GM18861 (cell line): ENCODE measurements around the gene THRAP3.
"Not testable (repeated sequence)": the region's sequence is repeated elsewhere in the genome, so short reads cannot be mapped to it uniquely, and the experiment has no call there.

Source experiments
- ATAC-seq: cut with Tn5 transposase; IDR thresholded peaks from one replicate; pipeline ENCODE4 v1.9.1; 2021; ENCODE audit not compliant: unreplicated experiment

Gene THRAP3

DNA sequence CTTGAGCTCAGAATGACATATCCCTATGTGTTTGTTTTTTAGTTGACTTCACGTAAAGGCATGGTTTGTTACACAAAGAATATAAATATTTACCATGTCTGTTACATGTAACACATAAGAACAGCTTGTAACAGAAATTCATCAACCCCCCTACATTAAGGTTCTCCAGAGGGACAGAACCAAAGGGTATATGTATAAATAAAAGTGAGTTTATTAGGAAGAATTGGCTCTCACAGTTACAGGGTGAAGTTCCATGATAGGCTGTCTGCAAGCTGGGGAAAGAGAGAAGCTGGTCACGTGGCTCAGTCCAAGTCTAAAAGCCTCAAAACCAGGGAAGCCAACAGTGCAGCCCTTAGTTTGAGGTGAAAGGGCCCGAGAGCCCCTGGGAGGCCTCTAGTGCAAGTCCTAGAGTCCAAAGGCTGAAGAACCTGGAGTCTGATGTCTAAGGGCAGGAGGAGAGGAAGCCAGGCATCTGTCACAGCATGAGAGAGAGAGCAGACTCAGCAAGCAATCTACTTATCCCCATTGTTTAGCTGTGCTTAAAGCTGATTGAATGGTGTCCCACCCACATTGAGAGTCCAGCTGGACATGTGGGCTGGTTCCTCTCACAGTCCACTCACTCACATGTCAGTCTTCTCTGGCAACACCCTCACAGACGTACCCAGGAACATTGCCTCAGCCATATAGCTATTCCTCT is 15.8 kb downstream of the THRAP3 start:
- no peak for ATAC-seq

DNA sequence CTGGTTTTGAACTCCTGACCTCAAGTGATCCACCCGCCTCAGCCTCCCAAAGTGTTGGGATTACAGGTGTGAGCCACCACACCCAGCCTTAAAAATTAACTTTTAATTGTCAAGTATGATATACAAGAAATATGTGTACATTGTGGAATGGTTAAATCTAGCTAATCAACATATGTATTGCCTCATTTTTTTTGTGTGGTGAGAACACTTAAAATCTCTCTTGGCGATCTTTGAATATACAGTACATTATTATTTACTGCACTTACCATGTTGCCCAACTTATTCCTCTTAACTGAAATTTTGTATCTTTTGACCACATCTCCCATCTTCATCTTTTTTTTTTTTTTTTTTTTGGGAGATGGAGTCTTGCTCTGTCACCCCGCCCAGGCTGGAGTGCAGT is 23.3 kb downstream of the THRAP3 start:
- no peak for ATAC-seq

DNA sequence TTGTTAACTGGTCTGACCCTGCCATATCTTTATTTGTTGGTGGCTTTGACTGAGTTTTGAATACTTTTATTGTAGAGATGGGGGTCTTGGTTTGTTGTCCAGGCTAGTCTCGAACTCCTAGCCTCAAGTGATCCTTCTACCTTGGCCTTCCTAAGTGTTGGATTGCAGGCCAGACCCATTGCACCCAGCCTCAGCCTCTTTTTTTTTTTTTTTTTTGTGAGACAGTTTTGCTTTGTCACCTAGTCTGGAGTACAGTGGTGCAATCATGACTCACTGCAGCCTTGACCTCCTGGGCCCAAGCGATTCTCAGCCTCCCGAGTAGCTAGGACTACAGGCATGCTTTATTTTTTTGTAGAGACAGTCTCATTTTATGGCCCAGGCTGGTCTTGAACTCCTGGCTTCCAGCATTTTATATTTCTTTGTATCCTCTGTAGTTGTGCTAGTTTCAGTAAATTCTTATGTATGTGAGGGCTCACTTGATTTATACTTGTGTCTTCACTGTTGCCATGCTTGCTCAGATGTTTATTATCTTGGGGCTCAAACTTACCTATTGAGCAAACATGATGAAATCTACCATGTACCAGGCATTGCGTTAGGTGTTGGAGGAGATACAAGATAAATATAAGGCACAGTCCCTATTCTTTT is 24.1 kb downstream of the THRAP3 start:
- no peak for ATAC-seq

DNA sequence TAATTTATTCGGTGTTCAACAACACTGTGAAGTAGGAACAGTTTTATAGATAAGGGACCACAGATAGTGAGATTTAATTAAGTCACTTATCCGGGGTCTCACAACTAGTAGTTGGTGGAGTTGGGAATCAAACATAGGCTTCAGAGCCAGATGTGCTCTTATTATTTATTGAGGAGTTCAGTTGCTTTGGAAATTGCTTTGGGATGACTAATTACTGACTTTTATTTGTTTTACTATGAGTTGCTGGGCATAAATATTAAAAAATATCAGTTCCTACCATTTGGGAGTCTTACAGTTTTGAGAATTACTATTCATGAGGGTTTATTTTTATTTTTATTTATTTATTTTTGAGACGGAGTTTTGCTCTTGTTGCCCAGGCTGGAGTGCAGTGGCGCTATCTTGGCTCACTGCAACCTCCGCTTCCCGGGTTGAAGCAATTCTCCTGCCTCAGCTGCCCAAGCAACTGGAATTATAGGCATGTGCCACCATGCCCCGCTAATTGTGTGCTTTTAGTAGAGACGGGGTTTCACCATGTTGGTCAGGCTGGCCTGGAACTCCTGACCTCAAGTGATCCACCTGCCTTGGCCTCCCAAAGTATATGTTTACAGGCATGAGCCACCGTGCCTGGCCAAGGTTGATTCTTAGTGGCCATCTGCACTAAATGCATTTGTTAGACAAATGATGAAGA is 27.7 kb downstream of the THRAP3 start:
- no peak for ATAC-seq

DNA sequence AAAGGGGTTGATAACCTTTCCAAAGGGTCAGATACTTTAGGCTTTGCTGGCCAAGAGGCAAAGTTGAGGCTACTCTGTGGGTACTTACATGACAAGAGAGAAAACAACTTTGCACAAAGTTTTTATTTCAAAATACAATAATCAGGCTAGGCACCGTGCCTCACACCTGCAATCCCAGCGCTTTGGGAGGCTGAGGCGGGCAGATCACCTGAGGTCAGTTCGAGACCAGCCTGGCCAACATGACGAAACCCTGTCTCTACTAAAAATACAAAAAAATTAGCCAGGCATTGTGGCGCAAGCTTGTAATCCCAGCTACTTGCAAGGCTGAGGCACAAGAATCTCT is 28.2 kb downstream of the THRAP3 start:
- not testable (repeated sequence) for ATAC-seq

DNA sequence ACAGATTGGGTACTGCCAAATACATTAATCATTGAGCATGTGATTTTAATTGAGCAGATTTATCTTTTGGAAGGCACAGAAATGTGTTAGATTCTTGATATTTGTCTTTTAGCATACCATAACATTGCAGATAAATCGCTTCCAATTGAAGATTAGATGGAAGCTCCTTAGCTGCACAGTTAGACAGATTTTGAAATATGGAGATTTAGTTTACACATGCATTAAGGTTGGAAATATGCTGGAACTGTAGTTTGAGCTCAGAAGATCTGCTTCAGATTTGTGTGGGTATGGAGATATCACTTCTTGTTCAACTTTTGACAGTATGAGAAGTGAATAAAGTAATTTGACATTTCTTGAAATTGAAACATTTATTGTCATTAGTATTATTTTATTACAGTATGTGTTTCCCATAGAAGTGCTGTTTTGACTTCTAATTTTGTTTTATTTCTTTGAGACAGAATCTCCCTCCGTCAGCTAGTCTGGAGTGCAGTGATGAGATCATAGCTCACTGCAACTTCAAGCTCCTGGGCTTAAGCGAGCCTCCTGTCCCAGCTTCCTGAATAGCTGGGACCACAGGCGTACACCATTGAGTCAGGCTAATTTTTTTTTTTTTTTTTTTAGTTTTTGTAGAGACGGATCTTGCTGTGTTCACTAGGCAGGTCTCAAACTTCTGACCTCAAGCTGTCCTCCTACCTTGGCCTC is 29.1 kb downstream of the THRAP3 start:
- no peak for ATAC-seq

DNA sequence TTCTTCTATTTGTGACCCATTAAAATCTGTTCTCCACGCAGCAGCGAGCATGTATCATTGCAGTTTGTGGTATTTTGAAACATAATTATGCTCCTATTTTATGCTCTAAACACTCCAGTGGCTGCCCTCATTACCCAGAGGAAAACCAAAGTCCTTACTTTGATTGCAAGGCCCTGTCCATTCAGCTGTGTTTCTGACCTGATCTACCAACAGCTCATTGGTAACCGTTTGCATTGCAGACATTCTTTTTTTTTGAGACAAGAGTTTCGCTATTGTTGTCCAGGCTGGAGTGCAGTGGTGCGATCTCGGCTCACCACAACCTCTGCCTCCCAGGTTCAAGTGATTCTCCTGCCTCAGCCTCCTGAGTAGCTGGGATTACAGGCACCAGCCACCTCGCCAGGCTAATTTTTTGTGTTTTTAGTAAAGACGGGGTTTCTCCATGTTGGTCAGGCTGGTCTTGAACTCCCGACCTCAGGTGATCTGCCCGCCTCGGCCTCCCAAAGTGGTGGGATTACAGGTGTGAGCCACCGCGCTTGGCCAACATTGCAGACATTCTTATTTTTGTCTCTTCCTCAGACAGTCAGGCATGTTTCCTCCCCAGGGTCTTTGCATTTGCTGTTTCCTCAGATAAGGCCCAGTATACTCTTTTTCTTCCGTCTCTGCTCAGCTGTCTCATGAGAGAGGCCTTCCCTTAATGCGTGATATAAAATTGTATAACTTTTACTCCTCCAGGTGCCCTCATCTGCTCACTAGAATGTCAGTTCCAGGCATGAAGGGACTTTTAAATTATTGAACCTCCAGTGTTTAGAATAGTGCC is 32.5 kb downstream of the THRAP3 start:
- ATAC-seq, result no peak

DNA sequence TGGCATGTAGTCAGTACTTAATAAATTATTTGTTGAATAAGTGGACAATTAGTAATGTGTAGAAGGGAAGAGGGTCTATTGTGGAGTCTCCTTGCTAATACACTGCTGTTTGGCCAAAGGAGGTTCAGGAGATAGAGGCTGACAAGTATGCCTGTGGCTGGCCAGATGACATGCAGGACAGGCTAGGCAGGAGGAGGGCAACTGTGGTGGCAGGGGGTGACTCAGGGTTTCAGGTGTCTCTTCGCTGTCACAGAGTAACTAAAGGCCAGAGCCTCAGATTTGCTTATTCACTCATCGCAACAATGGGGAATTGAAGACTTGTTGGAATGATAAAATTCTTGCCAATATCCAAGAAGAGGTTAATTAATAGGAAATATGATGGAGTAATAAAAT is 33.1 kb downstream of the THRAP3 start:
- ATAC-seq, result no peak

DNA sequence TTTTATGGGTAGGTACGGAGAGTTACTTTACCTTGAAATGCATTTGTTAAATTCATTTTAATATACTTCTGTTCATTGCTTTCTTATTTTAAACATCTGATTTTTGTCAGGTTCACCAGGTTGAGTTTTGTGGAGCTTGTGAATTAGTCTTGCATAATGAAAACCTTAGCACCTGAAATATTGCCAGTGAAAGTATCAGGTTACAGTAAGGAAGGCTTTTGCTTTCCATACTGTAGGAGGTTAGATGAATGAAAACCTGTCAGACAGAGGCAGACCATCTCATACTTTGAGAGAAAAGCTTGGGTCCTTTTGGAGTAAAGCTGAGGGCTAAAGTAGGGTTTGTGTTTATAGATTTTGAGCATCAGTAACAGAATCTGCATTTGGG is 34.7 kb downstream of the THRAP3 start:
- no peak for ATAC-seq

DNA sequence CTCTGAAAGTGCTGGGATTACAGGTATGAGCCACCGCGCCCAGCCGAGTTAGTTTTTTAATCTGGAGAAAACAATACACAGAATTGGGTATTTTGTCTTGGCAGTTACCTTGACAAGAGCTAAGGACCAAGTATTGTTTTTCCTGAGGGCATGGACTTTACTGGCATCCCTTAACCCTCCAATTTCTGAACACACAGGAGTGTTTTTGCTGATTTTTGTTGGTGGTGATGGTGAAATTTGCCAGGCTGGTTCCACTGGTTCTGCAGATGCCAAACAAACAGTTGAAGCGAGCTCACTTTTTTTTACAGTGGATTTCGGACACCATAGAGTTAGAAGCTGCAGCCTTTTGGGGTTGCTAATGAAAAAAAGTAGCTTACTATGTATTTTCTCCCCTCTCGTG is 44.7 kb downstream of the THRAP3 start:
- no peak for ATAC-seq

DNA sequence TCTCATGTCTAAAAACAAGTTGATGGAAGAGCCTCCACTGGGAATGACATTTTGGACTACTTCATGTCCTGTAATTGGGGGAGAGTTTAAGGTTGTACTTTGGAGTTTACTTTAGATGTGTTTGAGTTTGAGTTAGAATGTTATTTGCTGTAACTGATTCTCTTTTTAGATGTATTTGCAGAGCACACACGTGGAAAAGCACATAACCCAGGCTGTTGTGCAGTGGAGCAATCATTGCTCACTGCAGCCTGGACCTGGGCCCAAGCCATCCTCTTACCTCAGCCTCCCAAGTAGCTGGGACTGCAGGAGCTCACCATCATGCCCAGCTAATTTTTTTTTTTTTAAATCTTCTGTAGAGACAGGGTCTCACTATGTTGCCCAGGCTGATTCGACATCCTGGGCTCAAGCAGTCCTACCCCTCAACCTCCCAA is 45.2 kb downstream of the THRAP3 start:
- no peak for ATAC-seq

DNA sequence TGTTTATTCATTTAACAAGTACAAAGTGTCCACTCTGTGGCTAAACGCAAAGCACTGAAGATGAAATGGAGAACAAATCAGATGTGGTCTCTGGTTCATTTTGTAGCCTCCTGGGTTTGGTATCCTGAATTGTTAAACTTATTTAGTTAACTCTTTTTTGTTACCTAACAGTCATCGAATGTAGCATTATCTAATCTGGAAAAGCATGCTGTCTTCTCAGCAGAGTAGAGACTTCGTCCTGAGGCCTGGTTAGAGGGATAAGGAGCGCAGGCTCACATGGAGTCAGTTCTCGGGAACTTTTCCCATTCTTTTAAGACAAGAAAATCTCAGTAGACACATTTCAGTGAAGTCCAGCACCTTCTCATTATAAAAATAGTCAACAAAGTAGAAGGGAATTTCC is 48.8 kb downstream of the THRAP3 start:
- no peak for ATAC-seq

DNA sequence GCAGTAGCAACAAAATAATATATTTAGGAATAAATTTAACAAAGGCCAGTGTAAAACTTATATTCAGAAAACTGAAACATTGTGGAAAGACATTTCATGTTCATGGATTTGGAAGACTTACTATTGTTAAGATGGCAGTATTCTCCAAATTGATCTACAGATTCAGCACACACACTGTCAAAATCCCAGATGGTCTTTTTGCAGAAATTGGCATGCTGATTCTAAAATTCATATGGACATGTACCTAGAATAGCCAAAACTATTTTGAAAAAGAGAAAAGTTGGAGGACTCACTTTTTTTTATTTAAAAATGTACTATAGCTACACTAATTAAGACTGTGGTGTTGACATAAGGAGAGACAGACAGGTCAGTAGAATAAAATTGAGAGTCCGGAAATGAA is 50.0 kb downstream of the THRAP3 start:
- ATAC-seq, result no peak

DNA sequence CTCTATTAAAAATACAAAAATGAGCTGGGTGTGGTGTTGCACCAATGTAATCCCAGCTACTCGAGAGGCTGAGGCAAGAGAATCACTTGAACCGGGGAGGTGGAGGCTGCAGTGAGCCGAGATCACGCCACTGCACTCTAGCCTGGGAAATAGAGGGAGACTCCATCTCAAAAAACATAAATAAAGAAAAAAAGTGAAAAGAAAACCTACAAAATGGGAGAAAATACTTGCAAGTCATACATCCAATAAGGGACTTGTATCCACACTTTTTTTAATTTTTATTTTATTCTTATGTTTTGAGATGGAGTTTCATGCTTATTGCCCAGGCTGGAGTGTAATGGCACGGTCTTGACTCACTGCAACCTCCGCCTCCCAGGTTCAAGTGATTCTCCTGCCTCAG is 52.4 kb downstream of the THRAP3 start:
- no peak for ATAC-seq

DNA sequence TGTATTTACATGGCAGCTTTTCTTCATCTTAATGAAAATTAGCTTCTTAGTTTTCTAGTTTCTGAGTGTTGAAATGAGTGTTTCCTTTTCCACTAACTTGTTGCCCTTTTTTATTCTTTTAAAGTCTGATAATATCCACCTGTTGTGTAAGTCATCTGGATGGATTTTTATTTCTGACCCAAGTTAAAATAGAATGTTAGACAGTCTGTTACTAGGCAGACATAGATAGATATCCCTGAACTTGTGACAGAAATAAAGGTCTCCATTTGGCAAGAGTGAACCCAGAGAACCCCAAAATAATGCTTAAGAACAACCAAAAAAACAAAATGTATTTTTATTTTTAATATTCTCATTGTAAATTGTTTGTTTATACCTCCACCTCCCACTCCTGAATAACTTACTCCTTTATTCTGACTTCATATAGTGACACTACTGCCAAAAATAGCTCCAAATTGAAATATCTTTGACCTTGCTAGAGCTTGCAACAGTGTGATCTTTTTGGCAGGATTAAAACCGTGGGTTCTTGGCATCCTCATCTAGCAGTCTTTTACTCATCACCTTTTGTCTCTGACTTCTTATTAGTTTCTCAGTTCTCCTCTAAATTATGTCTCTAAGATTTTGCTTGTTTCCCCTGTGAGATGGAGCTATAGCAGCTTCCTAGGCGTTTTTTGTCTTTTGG is 55.0 kb downstream of the THRAP3 start:
- no peak for ATAC-seq

DNA sequence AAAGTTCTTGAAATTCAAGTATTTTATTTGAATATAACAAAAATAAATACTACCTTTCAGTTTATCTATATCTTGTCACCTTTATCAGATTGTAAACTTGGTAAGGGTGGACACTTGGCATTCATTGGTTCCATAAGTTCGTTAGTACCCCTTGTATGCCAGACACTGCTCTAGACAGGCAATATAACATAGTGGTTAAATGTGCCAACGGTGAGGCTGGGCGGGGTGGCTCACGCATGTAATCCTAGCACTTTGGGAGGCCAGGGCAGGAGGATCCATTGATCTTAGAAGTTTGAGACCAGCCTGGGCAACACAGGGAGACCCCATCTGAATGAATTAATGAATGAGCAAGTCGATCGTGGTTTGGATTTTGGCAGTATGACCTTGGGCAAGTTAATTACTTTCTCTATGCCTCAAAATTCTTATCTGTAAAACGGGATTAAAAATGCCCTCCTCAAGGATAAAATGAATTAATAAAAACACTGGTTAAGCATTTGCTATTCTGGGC is 55.6 kb downstream of the THRAP3 start:
- no peak for ATAC-seq

DNA sequence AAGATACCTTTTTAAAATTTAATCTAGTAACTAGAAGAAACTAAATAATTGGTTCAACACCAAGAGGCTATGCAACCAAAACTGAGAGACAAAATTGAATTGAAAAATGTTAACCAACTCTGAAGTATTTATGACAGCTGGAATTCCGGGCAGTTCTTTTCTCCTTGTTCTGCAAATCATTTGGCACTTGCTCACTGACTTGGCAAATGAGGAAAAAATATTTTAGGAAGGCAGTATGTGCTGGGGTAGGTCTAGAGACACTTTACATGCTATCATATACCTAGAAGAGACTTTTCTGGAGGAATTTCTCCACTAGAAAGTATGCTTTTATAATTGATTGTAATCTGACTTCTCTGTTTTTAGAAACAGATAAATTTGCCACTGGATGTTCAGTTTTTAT is 59.8 kb downstream of the THRAP3 start:
- no peak for ATAC-seq

DNA sequence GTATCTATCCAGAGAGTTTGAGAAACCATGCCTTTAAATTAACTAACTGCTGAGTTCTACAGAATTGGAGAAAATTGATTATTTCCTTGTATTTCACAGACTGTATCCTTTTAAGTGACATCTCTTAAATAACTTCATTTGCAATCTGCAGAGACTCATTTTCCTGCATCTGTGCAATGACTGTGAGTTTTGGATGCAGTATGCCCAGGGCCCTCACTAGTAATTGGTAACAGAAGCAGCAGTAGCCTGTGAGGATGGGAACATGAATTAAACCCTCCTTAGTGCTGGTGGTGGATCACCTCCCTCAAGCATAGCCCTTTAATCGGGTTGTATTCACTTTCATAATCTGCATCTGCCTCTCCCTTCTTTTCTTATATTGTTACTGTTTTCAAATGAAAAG is 60.3 kb downstream of the THRAP3 start:
- no peak for ATAC-seq

DNA sequence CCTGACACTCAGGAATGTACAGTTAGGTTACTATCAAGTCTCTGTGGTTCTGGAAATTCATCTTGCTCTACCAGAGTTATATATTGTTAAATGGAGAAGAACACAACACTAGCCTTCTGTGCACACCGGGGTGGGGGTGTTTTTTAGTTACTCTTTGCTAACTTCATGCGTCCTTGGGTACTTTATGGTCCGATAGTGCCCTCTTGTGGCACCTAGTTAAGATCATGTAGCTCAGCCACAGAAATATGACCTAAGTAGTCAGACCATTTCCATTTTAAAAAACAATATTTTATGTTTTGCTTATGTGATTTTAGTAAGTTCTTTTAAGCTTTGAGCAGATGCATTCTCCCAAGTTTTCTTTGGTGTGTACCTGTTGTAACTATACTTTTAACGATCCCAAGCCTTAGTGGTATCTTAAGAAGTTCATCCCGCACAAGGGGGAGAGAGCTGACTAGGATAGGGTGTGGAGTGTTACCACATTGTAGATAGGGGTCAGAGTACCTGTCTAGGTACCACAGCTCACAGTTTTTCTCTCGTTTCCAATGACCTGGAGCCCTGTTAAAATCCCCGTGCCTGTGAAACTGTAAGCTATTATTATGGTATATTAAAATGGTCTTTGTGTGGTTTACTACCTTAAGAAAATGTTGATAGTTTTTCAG is 61.3 kb downstream of the THRAP3 start:
- ATAC-seq, result no peak

DNA sequence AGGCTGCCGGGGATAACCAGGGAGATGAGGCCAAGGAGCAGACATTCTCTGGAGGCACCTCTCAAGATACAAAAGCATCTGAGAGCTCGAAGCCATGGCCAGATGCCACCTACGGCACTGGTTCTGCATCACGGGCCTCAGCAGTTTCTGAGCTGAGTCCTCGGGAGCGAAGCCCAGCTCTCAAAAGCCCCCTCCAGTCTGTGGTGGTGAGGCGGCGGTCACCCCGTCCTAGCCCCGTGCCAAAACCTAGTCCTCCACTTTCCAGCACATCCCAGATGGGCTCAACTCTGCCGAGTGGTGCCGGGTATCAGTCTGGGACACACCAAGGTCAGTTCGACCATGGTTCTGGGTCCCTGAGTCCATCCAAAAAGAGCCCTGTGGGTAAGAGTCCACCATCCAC is 62.6 kb downstream of the THRAP3 start:
- no peak for ATAC-seq
